HG03139 (cell line): ENCODE results near the gene HSD3B1.
"Not testable (repeated sequence)": the region's sequence is repeated elsewhere in the genome, so short reads cannot be mapped to it uniquely, and the experiment has no call there.

ENCODE experiments used
- ATAC-seq: cut with Tn5 transposase; IDR thresholded peaks from one replicate; pipeline ENCODE4 v1.9.1; 2021; ENCODE audit not compliant: unreplicated experiment

HSD3B1 gene

DNA sequence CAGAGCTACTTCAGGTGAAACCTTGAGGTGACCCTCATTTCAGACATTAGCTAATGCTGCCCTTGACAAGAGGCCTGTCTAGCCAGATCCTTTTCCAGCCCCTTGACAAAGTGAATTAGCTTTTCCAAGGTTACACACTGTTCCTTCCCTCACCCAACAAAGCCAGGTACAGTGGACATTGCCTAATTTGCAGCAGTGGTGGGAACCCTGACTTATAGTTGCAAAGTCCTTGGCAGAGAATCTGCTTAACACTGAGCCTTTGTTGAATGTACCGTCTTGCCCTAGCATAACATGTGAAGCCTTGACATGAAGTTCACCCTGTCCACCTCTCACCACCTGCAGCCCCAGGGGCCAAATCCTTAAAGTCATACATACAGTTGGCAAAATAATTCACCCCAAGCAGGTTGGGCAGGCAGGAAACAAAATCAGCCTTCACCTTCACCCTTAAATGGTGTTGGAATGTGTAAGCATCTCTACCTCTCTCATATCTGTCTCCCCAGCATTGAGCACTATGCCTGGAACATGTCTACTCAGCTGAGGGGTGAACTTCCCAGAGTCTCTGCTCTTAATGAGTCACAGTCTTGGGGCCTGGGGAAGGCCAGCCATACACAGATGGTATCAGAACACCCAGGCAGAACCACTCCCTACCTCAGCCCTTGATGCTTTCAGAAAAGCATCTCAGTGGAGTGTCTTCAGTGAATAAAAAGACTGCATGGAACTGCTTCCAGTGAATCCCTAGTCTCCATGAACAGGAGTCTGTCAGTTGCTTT lies 46.5 kb downstream of the HSD3B1 start:
- ATAC-seq, result not testable (repeated sequence)

- no peak for ATAC-seq
Observed at GRCh38 chr1:119554183-119554582, 47.2 kb downstream of the HSD3B1 start.

GRCh38 chr1:119556423-119556822 lies 49.4 kb downstream of the HSD3B1 start:
- no peak for ATAC-seq

GRCh38 chr1:119560402-119560801 lies 53.4 kb downstream of the HSD3B1 start:
- not testable (repeated sequence) for ATAC-seq

DNA sequence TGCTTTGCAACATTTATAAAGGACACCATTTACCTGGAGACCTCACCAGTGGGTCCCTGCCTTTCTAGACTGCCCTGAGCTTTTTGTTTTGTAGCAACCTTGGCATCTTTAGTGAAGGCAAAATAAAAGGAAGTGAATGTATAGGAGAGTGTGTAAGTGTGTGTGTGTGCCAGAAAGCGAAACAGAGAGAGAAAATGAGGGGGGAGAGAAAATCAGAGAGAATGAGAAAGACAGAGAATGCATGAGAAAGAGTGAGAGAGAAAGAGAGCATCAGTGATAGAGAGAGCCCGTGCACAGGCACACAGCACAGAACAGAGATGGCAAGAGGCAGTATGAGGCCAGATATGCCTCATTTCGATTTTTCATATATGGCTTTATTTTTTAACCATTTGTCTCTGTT lies 57.5 kb downstream of the HSD3B1 start:
- no peak for ATAC-seq
